Fibroblast of lung (primary cell): ENCODE measurements around the gene PAX2.

Source experiments
- CTCF ChIP-seq, 2 donors: IDR thresholded peaks in 1 of 2; conservative IDR thresholded peaks in 1 of 2; 1 replicate in 1 of 2; 2 replicates in 1 of 2; pipeline ENCODE4 v1.5.1; 2011 to 2012; ENCODE audit warnings: low read length in 2 of 2, control low read depth in 1 of 2, inconsistent platforms in 1 of 2, low read depth in 1 of 2, mild to moderate bottlenecking in 1 of 2
- EZH2 ChIP-seq: IDR thresholded peaks from 2 replicates; pipeline ENCODE4 v1.5.1; 2012; ENCODE audit warnings: low read length, control low read depth, mild to moderate bottlenecking; ENCODE audit errors: missing control alignments

- TF ChIP-seq CTCF (conservative IDR thresholded peaks at IDR 0.05 in 1 of 2, IDR thresholded peaks at IDR 0.05 in 1 of 2; ENCODE audit: low read depth in 1 of 2, low read length in 2 of 2) (no peak), EZH2 (no peak)
These were observed 31.3 kb downstream of the PAX2 start for GRCh38 chr10:100776671-100777070.
